ENCODE data around the gene DCTN5.
"Not testable (repeated sequence)": the region's sequence is repeated elsewhere in the genome, so short reads cannot be mapped to it uniquely, and the experiment has no call there.

- TF ChIP-seq CTCF (conservative IDR thresholded peaks at IDR 0.05); ZFX (IDR thresholded peaks at IDR 0.05): not testable (repeated sequence)
Observed at GRCh38 chr16:23610905-23611304, 30.4 kb upstream of the DCTN5 start.
